GM12878 (cell line): ENCODE data around the gene GPI. TPM values are rescaled to one million over a fixed set of nuclear protein-coding genes. Genes with fewer than 3 reads are reported as not detected.

Source experiments
- ATAC-seq: fragments of 200-7000 bp; cut with Tn5 transposase; 3 replicates; pipeline ENCODE4 v1.9.1; 2020; ENCODE audit warnings: mild to moderate bottlenecking, moderate library complexity
- BruUV-seq: library from RNA; stranded (reverse); fragments of 400-500 nt; replicated peaks from 2 replicates; lab custom pipeline; 2021; lab: Mats Ljungman, UMichigan
- CTCF ChIA-PET: fragments of 300-600 bp; sonication (Branson Sonifier 250); formaldehyde crosslinking; extraction: SDS; loops from one replicate; lab custom pipeline; 2021; ENCODE audit warnings: inconsistent platforms; lab: Yijun Ruan, JAX
- POLR2A ChIA-PET: fragments of 350-600 bp; formaldehyde crosslinking; extraction: SDS; loops from one replicate; lab custom pipeline; 2021; ENCODE audit warnings: inconsistent platforms; lab: Charles Lee
- RAD21 ChIA-PET: fragments of 300-600 bp; sonication (Branson Sonifier 250); formaldehyde crosslinking; loops from one replicate; lab custom pipeline; 2023; ENCODE audit warnings: antibody characterized with exemption; ENCODE audit not compliant: unreplicated experiment; lab: Charles Lee
- SMC1A ChIA-PET: fragments of 300-600 bp; sonication (Branson Sonifier 250); formaldehyde crosslinking; loops from one replicate; lab custom pipeline; 2023; ENCODE audit not compliant: unreplicated experiment, uncharacterized antibody; lab: Charles Lee
- DNase-seq: peaks from one replicate; pipeline ENCODE4 v3.0.0-alpha.2; 2011; ENCODE audit warnings: low read depth, low spot score
- FAIRE-seq: peaks from 3 replicates; lab custom pipeline; 2011; peaks lifted over from hg19 to GRCh38; lab: Jason Lieb, UNC
- H2AFZ ChIP-seq: 2 replicates; pipeline ENCODE4 v1.6.0; 2011; ENCODE audit warnings: low read depth, low read length, control low read depth; ENCODE audit not compliant: control insufficient read depth
- H3K27ac ChIP-seq: 2 replicates; pipeline ENCODE4 v1.5.1; 2011; ENCODE audit warnings: control low read depth; ENCODE audit not compliant: control insufficient read depth, insufficient read depth
- H3K27me3 ChIP-seq, 2 experiments: replicated peaks in 1 of 2; 2 replicates each; pipeline versions ENCODE4 v1.6.0 to v1.6.1; 2011; ENCODE audit warnings: low read length in 1 of 2; ENCODE audit not compliant: control insufficient read depth in 2 of 2, insufficient read depth in 2 of 2
- H3K36me3 ChIP-seq, 2 experiments: 2 replicates each; pipeline ENCODE4 v1.5.1; 2011; ENCODE audit warnings: low read length in 1 of 2; ENCODE audit not compliant: control insufficient read depth in 2 of 2, insufficient read depth in 2 of 2
- H3K4me1 ChIP-seq: 2 replicates; pipeline ENCODE4 v1.6.1; 2011; ENCODE audit warnings: mild to moderate bottlenecking, low read length, moderate library complexity, mixed read lengths; ENCODE audit not compliant: control insufficient read depth, insufficient read depth
- H3K4me2 ChIP-seq: 2 replicates; pipeline ENCODE4 v1.6.0; 2011; ENCODE audit warnings: control low read depth; ENCODE audit not compliant: control insufficient read depth, insufficient read depth
- H3K4me3 ChIP-seq: fragments of 200-600 bp; sonication (generic); 2 replicates; pipeline ENCODE4 v1.5.1; 2016
- H3K79me2 ChIP-seq: 2 replicates; pipeline ENCODE4 v1.6.0; 2011; ENCODE audit warnings: low read length; ENCODE audit not compliant: control insufficient read depth, insufficient read depth
- H3K9ac ChIP-seq: 2 replicates; pipeline ENCODE4 v1.8.0; 2011; ENCODE audit warnings: low read length, control low read depth, mixed read lengths; ENCODE audit not compliant: control insufficient read depth, insufficient read depth
- H3K9me3 ChIP-seq: replicated peaks from 3 replicates; pipeline ENCODE4 v1.5.1; 2011; ENCODE audit warnings: mild to moderate bottlenecking, low read length; ENCODE audit not compliant: control insufficient read depth, insufficient read depth
- H4K20me1 ChIP-seq: 2 replicates; pipeline ENCODE4 v1.6.0; 2011; ENCODE audit not compliant: control insufficient read depth, insufficient read depth
- MEF2B ChIP-seq: fragments of 450-650 bp; IDR thresholded peaks from 2 replicates; pipeline ENCODE4 v1.6.1; 2018; ENCODE audit warnings: mild to moderate bottlenecking, moderate library complexity; ENCODE audit not compliant: partially characterized antibody, poor library complexity, severe bottlenecking
- MTA3 ChIP-seq: IDR thresholded peaks from 2 replicates; pipeline ENCODE4 v1.6.1; 2012; ENCODE audit warnings: low read length, inconsistent platforms, borderline replicate concordance
- NFIC ChIP-seq: IDR thresholded peaks from 2 replicates; pipeline ENCODE4 v1.6.1; 2012; ENCODE audit warnings: low read depth, mild to moderate bottlenecking, inconsistent platforms, low read length, moderate library complexity
- RBBP5 ChIP-seq: fragments of 200-600 bp; sonication (generic); conservative IDR thresholded peaks from 2 replicates; pipeline ENCODE4 v1.6.1; 2016
- TCF7 ChIP-seq: IDR thresholded peaks from 2 replicates; pipeline ENCODE4 v1.6.1; 2014; ENCODE audit warnings: antibody characterized with exemption, borderline replicate concordance
- YBX1 ChIP-seq: fragments of 450-650 bp; IDR thresholded peaks from 2 replicates; pipeline ENCODE4 v1.6.1; 2016; ENCODE audit warnings: antibody characterized with exemption
- whole genome bisulfite sequencing: methylation state at CpG from one replicate; pipeline ENCODE4 v1.1.6; 2016; ENCODE audit warnings: low lambda C conversion rate; ENCODE audit not compliant: insufficient replicate concordance, insufficient coverage; ENCODE audit errors: missing lambda C conversion rate; 5-methylcytosine and 5-hydroxymethylcytosine counted together
- in situ Hi-C: fragments of 300-500 bp; cut with MboI; formaldehyde crosslinking; loops from 9 replicates; pipeline ENCODE4 v1.14.3; 2018; ENCODE audit warnings: mixed read lengths
- intact Hi-C: fragments of 100-400 bp; cut with micrococcal nuclease; formaldehyde crosslinking; loops from one replicate; pipeline ENCODE4 v1.14.2; 2022; ENCODE audit not compliant: unreplicated experiment
- polyA plus RNA-seq, 11 experiments: library from polyadenylated mRNA; depleted of rRNA in 4 of 11; unstranded in 6 of 11; stranded (reverse) in 5 of 11; fragments of >200 nt; fragmentation: Nextera tagmentation in 4 of 11; fragmentation: Illumina TruSeq in 1 of 11; extraction: Ambion mirVana in 4 of 11; extraction: Trizol in 1 of 11; gene quantifications; 1 replicate in 1 of 11; 2 replicates in 10 of 11; pipeline versions ENCODE4 v1.2.1 to v1.2.3, GENCODE V29; 2011 to 2016; ENCODE audit warnings: inconsistent platforms in 2 of 11, missing spikeins in 2 of 11, low read depth in 1 of 11
- total RNA-seq, 4 experiments: library from RNA; depleted of rRNA in 3 of 4; stranded (reverse); fragments of >200 nt in 3 of 4; fragmentation: Illumina TruSeq in 1 of 4; extraction: Trizol in 1 of 4; gene quantifications; 2 replicates each; pipeline versions ENCODE4 v1.2.1 to v1.2.3, GENCODE V29; 2013 to 2021
- TF ChIP-seq, protein P1 (sequence below): fragments of 450-650 bp; IDR thresholded peaks from 2 replicates; pipeline ENCODE4 v1.6.1; 2017; ENCODE audit warnings: low read depth, mild to moderate bottlenecking, moderate library complexity
- TF ChIP-seq, protein P2 (sequence below): fragments of 450-650 bp; conservative IDR thresholded peaks from 2 replicates; pipeline ENCODE4 v1.6.1; 2017; ENCODE audit warnings: mild to moderate bottlenecking, moderate library complexity
- TF ChIP-seq, protein P3 (sequence below): fragments of 450-650 bp; IDR thresholded peaks from 2 replicates; pipeline ENCODE4 v1.6.1; 2017; ENCODE audit warnings: mild to moderate bottlenecking, moderate library complexity

Gene GPI
- total and polyA plus RNA-seq, 10 of the 15 experiments (the other 5 are each of a cell fraction or from before 2014, with no cell fraction given), result 124 to 400 (median 190) TPM

DNA sequence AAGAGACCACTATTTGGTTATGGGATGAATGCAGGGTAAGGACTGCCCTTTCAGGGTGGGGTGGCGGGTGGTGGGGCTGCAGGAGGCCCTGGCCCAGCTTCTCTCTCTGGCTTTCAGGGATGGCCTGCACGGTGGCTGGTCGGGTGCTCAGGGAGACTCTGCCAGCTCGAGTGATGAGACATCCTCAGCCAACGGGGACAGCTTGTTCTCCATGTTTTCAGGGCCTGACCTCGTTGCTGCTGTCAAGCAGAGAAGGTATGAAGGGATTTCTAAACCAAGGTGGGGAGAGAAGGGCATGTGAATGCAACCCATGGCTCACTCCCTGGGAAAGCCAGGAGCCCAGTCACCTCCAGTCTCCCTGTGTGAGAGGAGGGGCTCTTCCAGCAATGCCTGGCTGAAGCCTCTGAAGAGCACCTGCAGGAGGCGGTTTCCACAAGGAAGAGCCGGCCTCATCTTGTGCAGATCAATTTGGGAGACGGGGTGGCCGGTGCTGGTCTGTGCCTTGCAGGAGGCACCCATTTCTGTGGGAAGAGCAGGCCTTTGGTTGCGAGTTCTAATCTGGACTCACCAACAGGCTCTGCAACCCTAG, 16.0 kb upstream of the GPI start:
- Histone ChIP-seq H4K20me1 (no peaks in the 10 kb centered on the region), H2AFZ (no peak overlapping the region), H3K27ac (no peak overlapping the region), H3K9ac (no peak overlapping the region), H3K36me3 (peaks cover 3 to 8% of the 10 kb centered on the region in 2 experiments; a peak in 3 of 4 replicates), H3K79me2 (no peaks in the 10 kb centered on the region), H3K4me3 (no peak overlapping the region), H3K4me1 (0 out of 2 replicates have a peak, but pooled peaks cover 4% of the 10 kb centered on the region), H3K4me2 (no peak overlapping the region), H3K27me3 (no peaks in the 10 kb centered on the region), H3K9me3 (no peaks in the 10 kb centered on the region)
- in situ Hi-C loops (no loop called here), intact Hi-C loops (no loop called here)
- SMC1A ChIA-PET, result no interaction called here
- POLR2A ChIA-PET, result no interaction called here
- no TSS peak for BruUV-seq
- ATAC-seq, result no peak
- DNase-seq, result no peak
- RAD21 ChIA-PET, result interaction anchor here (1.0 kb wide), 1 partner anchor 129 kb away, joined by 3 read pairs; no protein-coding TSS in a partner anchor
- 83% methylated on average over 11 of the region's 11 CpGs for WGBS
- FAIRE-seq, result no peak
- CTCF ChIA-PET, result interaction anchor here (0.8 to 4.3 kb wide), 4 partner anchors 9 to 13 kb away, joined by 3 to 38 read pairs (median 4); no protein-coding TSS in a partner anchor
- TF ChIP-seq TCF7 (no peak), NFIC (no peak), YBX1 (no peak), RBBP5 (no peak), MEF2B (no peak), MTA3 (no peak)
- TF ChIP-seq, protein P1, sequence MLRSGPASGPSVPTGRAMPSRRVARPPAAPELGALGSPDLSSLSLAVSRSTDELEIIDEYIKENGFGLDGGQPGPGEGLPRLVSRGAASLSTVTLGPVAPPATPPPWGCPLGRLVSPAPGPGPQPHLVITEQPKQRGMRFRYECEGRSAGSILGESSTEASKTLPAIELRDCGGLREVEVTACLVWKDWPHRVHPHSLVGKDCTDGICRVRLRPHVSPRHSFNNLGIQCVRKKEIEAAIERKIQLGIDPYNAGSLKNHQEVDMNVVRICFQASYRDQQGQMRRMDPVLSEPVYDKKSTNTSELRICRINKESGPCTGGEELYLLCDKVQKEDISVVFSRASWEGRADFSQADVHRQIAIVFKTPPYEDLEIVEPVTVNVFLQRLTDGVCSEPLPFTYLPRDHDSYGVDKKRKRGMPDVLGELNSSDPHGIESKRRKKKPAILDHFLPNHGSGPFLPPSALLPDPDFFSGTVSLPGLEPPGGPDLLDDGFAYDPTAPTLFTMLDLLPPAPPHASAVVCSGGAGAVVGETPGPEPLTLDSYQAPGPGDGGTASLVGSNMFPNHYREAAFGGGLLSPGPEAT, result no peak
- TF ChIP-seq, protein P2, sequence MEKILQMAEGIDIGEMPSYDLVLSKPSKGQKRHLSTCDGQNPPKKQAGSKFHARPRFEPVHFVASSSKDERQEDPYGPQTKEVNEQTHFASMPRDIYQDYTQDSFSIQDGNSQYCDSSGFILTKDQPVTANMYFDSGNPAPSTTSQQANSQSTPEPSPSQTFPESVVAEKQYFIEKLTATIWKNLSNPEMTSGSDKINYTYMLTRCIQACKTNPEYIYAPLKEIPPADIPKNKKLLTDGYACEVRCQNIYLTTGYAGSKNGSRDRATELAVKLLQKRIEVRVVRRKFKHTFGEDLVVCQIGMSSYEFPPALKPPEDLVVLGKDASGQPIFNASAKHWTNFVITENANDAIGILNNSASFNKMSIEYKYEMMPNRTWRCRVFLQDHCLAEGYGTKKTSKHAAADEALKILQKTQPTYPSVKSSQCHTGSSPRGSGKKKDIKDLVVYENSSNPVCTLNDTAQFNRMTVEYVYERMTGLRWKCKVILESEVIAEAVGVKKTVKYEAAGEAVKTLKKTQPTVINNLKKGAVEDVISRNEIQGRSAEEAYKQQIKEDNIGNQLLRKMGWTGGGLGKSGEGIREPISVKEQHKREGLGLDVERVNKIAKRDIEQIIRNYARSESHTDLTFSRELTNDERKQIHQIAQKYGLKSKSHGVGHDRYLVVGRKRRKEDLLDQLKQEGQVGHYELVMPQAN, result no peak
- TF ChIP-seq, protein P3, sequence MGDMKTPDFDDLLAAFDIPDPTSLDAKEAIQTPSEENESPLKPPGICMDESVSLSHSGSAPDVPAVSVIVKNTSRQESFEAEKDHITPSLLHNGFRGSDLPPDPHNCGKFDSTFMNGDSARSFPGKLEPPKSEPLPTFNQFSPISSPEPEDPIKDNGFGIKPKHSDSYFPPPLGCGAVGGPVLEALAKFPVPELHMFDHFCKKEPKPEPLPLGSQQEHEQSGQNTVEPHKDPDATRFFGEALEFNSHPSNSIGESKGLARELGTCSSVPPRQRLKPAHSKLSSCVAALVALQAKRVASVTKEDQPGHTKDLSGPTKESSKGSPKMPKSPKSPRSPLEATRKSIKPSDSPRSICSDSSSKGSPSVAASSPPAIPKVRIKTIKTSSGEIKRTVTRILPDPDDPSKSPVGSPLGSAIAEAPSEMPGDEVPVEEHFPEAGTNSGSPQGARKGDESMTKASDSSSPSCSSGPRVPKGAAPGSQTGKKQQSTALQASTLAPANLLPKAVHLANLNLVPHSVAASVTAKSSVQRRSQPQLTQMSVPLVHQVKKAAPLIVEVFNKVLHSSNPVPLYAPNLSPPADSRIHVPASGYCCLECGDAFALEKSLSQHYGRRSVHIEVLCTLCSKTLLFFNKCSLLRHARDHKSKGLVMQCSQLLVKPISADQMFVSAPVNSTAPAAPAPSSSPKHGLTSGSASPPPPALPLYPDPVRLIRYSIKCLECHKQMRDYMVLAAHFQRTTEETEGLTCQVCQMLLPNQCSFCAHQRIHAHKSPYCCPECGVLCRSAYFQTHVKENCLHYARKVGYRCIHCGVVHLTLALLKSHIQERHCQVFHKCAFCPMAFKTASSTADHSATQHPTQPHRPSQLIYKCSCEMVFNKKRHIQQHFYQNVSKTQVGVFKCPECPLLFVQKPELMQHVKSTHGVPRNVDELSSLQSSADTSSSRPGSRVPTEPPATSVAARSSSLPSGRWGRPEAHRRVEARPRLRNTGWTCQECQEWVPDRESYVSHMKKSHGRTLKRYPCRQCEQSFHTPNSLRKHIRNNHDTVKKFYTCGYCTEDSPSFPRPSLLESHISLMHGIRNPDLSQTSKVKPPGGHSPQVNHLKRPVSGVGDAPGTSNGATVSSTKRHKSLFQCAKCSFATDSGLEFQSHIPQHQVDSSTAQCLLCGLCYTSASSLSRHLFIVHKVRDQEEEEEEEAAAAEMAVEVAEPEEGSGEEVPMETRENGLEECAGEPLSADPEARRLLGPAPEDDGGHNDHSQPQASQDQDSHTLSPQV, result no peak
